SK-N-SH (cell line): ENCODE results near the gene VPS35L. TPM values are rescaled to one million over a fixed set of nuclear protein-coding genes. Genes with fewer than 3 reads are reported as not detected.

ENCODE experiments used
- CTCF ChIA-PET: fragments of 300-600, 350-600 bp; formaldehyde crosslinking; extraction: SDS; loops from one replicate; lab custom pipeline; 2021; lab: Yijun Ruan, JAX
- POLR2A ChIA-PET: fragments of 350-600 bp; sonication (Branson Sonifier 250); formaldehyde crosslinking; extraction: SDS; loops from one replicate; lab custom pipeline; 2020; ENCODE audit warnings: antibody characterized with exemption, inconsistent platforms; lab: Yijun Ruan, JAX
- DNase-seq: peaks from one replicate; pipeline ENCODE4 v3.0.0; 2012
- H2AFZ ChIP-seq: fragments of 200-600 bp; sonication (generic); 2 replicates; pipeline ENCODE4 v1.8.1; 2016; ENCODE audit warnings: antibody characterized with exemption, mild to moderate bottlenecking, low read depth
- H3F3A ChIP-seq: fragments of 200-600 bp; sonication (generic); replicated peaks from 2 replicates; pipeline ENCODE3; 2016; ENCODE audit warnings: antibody characterized with exemption, mild to moderate bottlenecking; ENCODE audit not compliant: insufficient read depth
- H3K27ac ChIP-seq, 2 experiments: fragments of 200-500 bp in 1 of 2; fragments of 200-600 bp in 1 of 2; sonication (Bioruptor generic) in 1 of 2; sonication (generic), shearing (Covaris generic) in 1 of 2; 2 replicates each; pipeline versions ENCODE4 v1.5.1 to v1.6.1; 2014 to 2016; ENCODE audit warnings: low read depth in 2 of 2, inconsistent platforms in 1 of 2, low read length in 1 of 2, mild to moderate bottlenecking in 1 of 2, mixed read lengths in 1 of 2
- H3K27me3 ChIP-seq: fragments of 200-600 bp; sonication (generic), shearing (Covaris generic); 2 replicates; pipeline ENCODE4 v1.6.1; 2016; ENCODE audit warnings: mixed run types; ENCODE audit not compliant: insufficient read depth
- H3K36me3 ChIP-seq, 2 experiments: fragments of 200-500 bp in 1 of 2; fragments of 200-600 bp in 1 of 2; sonication (Bioruptor generic) in 1 of 2; sonication (generic) in 1 of 2; replicated peaks in 1 of 2; 2 replicates each; pipeline versions ENCODE3 to v1.5.1; 2014 to 2016; ENCODE audit warnings: low read length in 1 of 2, mild to moderate bottlenecking in 1 of 2; ENCODE audit not compliant: insufficient read depth in 2 of 2, control insufficient read depth in 1 of 2
- H3K4me1 ChIP-seq, 2 experiments: fragments of 200-500 bp in 1 of 2; fragments of 200-600 bp in 1 of 2; sonication (Bioruptor generic) in 1 of 2; sonication (generic), shearing (Covaris generic) in 1 of 2; 2 replicates each; pipeline versions ENCODE4 v1.5.1 to v1.6.1; 2014 to 2016; ENCODE audit warnings: low read depth in 1 of 2, low read length in 1 of 2, mixed run types in 1 of 2; ENCODE audit not compliant: insufficient read depth in 2 of 2, control insufficient read depth in 1 of 2
- H3K4me2 ChIP-seq: fragments of 200-600 bp; sonication (generic), shearing (Covaris generic); 2 replicates; pipeline ENCODE4 v1.6.1; 2017; ENCODE audit warnings: mixed run types
- H3K4me3 ChIP-seq, 2 experiments: fragments of 200-500 bp in 1 of 2; fragments of 200-600 bp in 1 of 2; sonication (Bioruptor generic) in 1 of 2; sonication (generic), shearing (Covaris generic) in 1 of 2; 2 replicates each; pipeline versions ENCODE4 v1.5.1 to v1.8.1; 2014 to 2016; ENCODE audit warnings: low read depth in 2 of 2, inconsistent platforms in 1 of 2, low read length in 1 of 2, mild to moderate bottlenecking in 1 of 2, mixed read lengths in 1 of 2, moderate library complexity in 1 of 2
- H3K79me2 ChIP-seq: fragments of 200-600 bp; sonication (generic); 2 replicates; pipeline ENCODE4 v1.8.1; 2017; ENCODE audit warnings: mild to moderate bottlenecking; ENCODE audit not compliant: insufficient read depth
- H3K9ac ChIP-seq: fragments of 200-600 bp; sonication (generic); 2 replicates; pipeline ENCODE4 v1.6.1; 2017; ENCODE audit warnings: mixed run types
- H3K9me2 ChIP-seq: fragments of 200-600 bp; sonication (generic); 2 replicates; pipeline ENCODE4 v1.6.1; 2017; ENCODE audit warnings: mixed run types
- H3K9me3 ChIP-seq: fragments of 200-600 bp; sonication (generic); 2 replicates; pipeline ENCODE4 v1.6.1; 2017; ENCODE audit warnings: mixed run types, mild to moderate bottlenecking, moderate library complexity
- H4K20me1 ChIP-seq: fragments of 200-600 bp; sonication (generic); 2 replicates; pipeline ENCODE4 v1.6.1; 2017; ENCODE audit warnings: mild to moderate bottlenecking, mixed run types; ENCODE audit not compliant: insufficient read depth
- CHD2 ChIP-seq: fragments of 150-350 bp; IDR thresholded peaks from 2 replicates; pipeline ENCODE4 v1.6.1; 2018; ENCODE audit warnings: low read length; ENCODE audit not compliant: partially characterized antibody
- CTCF ChIP-seq: fragments of 200-600 bp; sonication (generic); IDR thresholded peaks from 2 replicates; pipeline ENCODE4 v1.6.1; 2017; ENCODE audit warnings: antibody characterized with exemption, mild to moderate bottlenecking, moderate library complexity
- FOXJ3 ChIP-seq: sonication (generic); formaldehyde crosslinking; IDR thresholded peaks from 2 replicates; pipeline ENCODE4 v1.5.1; 2020; ENCODE audit warnings: mild to moderate bottlenecking, missing genetic modification reagents
- FOXM1 ChIP-seq: IDR thresholded peaks from 2 replicates; pipeline ENCODE4 v1.4.0; 2012; ENCODE audit warnings: low read depth, mild to moderate bottlenecking
- GABPA ChIP-seq: IDR thresholded peaks from 2 replicates; pipeline ENCODE4 v1.4.0; 2012; ENCODE audit warnings: low read depth, mild to moderate bottlenecking
- JUND ChIP-seq: IDR thresholded peaks from 2 replicates; pipeline ENCODE4 v1.4.0; 2012
- NFIC ChIP-seq: IDR thresholded peaks from 2 replicates; pipeline ENCODE4 v1.4.0; 2012; ENCODE audit warnings: borderline replicate concordance
- NRF1 ChIP-seq: IDR thresholded peaks from 2 replicates; pipeline ENCODE4 v1.6.1; 2012; ENCODE audit warnings: low read depth, mild to moderate bottlenecking, low read length
- PBX3 ChIP-seq: IDR thresholded peaks from 2 replicates; pipeline ENCODE4; 2012
- SMC3 ChIP-seq: IDR thresholded peaks from 2 replicates; pipeline ENCODE4 v1.6.1; 2012; ENCODE audit warnings: low read depth, low read length, improper control_type of control experiment
- TCF12 ChIP-seq: IDR thresholded peaks from 2 replicates; pipeline ENCODE4 v1.4.0; 2012
- USF1 ChIP-seq: IDR thresholded peaks from 2 replicates; pipeline ENCODE4 v1.4.0; 2012; ENCODE audit warnings: low read depth, borderline replicate concordance
- USF2 ChIP-seq: fragments of 150-350 bp; IDR thresholded peaks from 2 replicates; pipeline ENCODE4 v1.6.1; 2017; ENCODE audit warnings: antibody characterized with exemption, low read length, low read depth, borderline replicate concordance
- WGBS: methylation state at CpG from one replicate; pipeline ENCODE4 v1.1.6; 2017; ENCODE audit warnings: low lambda C conversion rate; 5-methylcytosine and 5-hydroxymethylcytosine counted together
- polyA plus RNA-seq, 3 experiments: library from polyadenylated mRNA; depleted of rRNA; stranded (reverse); fragments of >200 nt; gene quantifications; 2 replicates each; pipeline ENCODE4 v1.2.3, GENCODE V29; 2012

VPS35L gene
- polyA plus RNA-seq, 1 of the 3 experiments (the other 2 are of a cell fraction), result 35.3 TPM

- Histone ChIP-seq H3K4me2 (no peak overlapping the region), H3K79me2 (no peaks in the 10 kb centered on the region), H3K27ac (no peak overlapping the region), H3K9ac (no peak overlapping the region), H3F3A (peaks cover 4% of the 10 kb centered on the region), H2AFZ (no peak overlapping the region), H3K9me3 (no peaks in the 10 kb centered on the region), H4K20me1 (no peaks in the 10 kb centered on the region), H3K4me1 (no peaks in the 10 kb centered on the region; a peak in 1 of 4 replicates), H3K36me3 (peaks cover 28 to 29% of the 10 kb centered on the region in 2 experiments), H3K9me2 (no peaks in the 10 kb centered on the region), H3K27me3 (no peaks in the 10 kb centered on the region), H3K4me3 (no peak overlapping the region)
- CTCF ChIA-PET, result no interaction called here
- POLR2A ChIA-PET, result no interaction called here
- DNase-seq, result no peak
- WGBS, result 96% methylated on average over 5 of the region's 5 CpGs
- no peak for TF ChIP-seq USF1
- TF ChIP-seq CTCF, result no peak
- no peak for TF ChIP-seq CHD2
- no peak for TF ChIP-seq FOXM1
- TF ChIP-seq TCF12, result no peak
- no peak for TF ChIP-seq SMC3
These were observed 133.8 kb downstream of the VPS35L start for GRCh38 chr16:19689342-19689741.

GRCh38 chr16:19690196-19690595 lies 134.7 kb downstream of the VPS35L start:
- Histone ChIP-seq H3K4me3 (no peak overlapping the region), H3K27me3 (no peaks in the 10 kb centered on the region), H3K4me1 (no peaks in the 10 kb centered on the region; a peak in 1 of 4 replicates), H2AFZ (no peak overlapping the region), H3K9ac (no peak overlapping the region), H3K4me2 (no peak overlapping the region), H3K36me3 (peaks cover 20 to 29% of the 10 kb centered on the region in 2 experiments), H3K9me3 (no peaks in the 10 kb centered on the region), H3K9me2 (no peaks in the 10 kb centered on the region), H4K20me1 (no peaks in the 10 kb centered on the region), H3K27ac (no peak overlapping the region), H3F3A (no peaks in the 10 kb centered on the region), H3K79me2 (no peaks in the 10 kb centered on the region)
- DNase-seq, result no peak
- TF ChIP-seq GABPA (no peak), JUND (no peak), PBX3 (no peak), NRF1 (no peak), USF2 (no peak), NFIC (no peak), CTCF (no peak), FOXJ3 (CRISPR knock-in tag) (no peak)
- 86% methylated on average over 4 of the region's 4 CpGs for WGBS
- POLR2A ChIA-PET, result no interaction called here
- CTCF ChIA-PET, result no interaction called here
